ENCODE results near the gene KCNC2.
"Not testable (repeated sequence)": the region's sequence is repeated elsewhere in the genome, so short reads cannot be mapped to it uniquely, and the experiment has no call there.

Gene KCNC2

DNA sequence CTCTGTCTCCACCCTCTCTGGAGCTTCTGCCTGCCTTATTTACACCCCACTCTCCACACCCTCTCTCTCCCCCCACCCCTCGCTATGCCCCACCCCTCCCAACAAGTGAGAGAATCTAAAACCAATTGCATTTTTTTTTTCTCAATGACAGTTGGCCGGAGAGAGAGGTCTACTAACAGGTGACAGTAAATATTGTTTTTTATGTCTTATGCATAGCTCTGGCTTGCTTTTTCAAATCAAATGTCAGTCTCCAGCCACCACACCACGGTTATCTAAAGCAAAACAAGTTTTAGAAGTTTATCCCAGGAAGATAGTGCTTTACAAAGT, at the start of gene KCNC2:
TSS of gene KCNC2 (minus strand) at position 28 of the 327 bp plus-strand sequence.
- DNase-seq = no peak

DNA sequence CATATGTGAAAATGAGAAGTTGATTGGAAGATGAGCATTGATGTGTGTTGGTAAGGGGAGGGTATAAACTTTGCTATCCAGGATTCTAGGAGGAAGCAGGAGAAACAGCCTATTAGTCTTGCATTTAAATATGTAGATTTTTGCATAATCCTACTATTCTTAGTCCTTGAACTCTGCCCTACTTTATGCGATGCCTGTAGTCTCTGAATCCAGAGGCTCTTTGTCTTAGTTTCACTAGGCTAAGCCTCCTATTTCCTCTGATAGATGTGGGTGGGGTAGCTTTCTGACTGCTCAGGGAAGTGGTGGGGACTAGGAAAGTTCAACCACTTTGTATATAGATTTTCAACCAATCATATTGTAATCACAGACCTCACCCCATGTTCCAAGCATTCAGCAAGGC, 49.5 kb upstream of the KCNC2 start:
- no peak for DNase-seq

DNA sequence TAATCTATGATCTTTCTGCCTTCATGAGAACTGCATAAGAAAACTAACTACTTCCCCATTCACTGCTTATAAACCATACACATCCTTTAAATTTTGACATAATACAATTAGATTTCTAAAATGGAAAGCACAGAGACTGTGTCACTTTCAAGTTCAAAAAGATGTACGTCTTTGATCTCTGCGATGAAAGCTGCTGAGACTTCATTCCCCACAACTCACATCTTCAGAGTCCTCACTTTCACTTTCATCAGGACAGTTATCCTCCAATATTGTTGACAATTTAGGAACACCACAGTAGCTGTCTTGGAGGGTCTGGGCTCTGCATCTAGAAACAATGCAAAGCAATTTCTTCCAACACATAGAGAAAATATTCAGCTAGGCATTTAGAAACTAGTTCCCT, 47.9 kb upstream of the KCNC2 start:
- no peak for DNase-seq

DNA sequence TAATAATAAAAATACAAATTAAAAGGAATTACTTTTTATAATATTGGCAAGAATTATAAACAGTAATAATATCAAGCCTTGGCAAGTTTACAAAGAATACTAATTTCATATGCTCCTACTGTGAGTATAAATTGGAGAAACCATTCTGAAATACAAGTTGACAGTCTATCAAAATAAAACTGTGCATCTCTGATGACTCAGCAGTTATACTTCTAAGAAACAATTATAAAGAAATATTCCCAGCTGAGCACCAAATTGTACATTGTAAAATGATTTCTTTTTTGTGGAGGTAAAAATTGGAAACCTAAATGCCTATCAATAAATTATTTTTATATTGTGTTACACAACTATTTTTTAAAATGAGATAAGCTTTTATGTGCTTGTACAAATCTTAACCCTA, 35.5 kb upstream of the KCNC2 start:
- DNase-seq = no peak

DNA sequence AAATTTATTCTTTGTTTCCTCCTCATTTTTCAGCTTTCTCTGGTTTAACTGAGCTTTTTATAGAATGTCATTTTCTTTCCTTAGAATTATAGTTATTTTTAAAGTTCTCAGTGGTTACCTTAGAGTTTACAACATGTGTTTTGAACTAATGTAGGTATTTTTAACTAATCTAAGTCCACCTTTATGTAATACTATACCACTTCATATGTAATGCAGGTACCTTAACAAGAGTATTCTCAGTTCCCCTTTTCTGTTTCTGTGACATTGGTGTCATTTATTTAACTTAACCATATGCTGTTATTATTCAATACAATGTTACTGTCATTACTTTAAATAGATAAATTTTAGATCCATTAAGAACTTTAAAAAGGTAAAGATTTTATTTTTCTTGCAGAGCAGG, 30.3 kb upstream of the KCNC2 start:
- no peak for DNase-seq

DNA sequence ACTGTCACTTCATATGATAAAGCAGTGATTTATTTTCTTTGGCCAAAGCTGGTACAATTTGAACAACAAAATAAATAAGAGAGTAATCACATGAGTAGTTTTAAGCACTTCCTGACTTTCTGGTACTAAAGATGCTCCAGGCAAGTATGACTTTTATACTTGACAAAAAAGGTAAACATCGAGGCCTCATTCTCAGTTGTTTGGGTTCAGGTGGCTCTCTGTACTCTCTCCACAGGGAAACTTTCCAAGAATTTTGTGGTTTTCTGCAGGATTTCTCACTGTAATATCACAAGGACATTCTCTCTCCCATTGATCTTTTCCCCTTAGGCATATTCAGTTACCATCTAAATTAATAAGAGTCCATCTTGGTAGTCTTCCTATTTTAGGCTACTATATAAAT, 26.6 kb upstream of the KCNC2 start:
- no peak for DNase-seq

DNA sequence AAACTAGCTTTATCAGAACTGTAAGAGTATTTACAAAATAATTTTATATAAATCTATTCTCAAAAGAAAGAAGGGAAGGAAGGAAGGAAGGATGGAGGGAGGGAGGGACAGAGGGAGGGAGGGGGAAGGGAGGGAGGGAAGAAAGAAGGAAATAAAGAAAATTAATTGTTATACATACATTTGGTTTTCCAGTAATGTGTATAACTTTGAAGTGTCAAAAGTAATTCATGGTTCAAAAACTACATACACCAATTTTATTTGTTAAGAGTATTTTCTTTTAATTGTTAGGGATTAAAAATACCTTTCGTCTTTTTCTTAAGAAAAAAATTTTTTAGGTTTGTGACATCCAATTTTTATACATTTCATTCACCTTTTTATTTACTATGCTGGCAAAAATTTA, 17.5 kb upstream of the KCNC2 start:
- DNase-seq = no peak

DNA sequence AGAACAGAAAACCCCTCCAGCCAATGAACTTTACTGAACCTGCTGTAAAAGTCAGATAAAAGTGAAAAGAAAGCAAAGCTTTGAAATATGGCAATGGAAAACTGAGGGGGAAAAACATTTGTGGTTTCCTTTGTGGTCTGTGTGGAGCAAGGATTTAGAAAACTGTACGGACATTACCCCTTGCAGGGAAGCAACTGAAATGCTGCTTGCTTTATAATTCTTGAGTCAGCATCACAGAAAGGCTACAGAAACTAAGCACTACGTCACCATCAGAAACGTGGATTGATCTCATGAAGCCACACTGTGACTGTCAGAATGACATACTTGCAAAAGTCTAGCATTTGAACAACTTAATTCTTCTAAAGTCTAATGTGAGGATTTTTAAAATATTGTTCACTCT, 2.4 kb upstream of the KCNC2 start:
- DNase-seq = no peak

DNA sequence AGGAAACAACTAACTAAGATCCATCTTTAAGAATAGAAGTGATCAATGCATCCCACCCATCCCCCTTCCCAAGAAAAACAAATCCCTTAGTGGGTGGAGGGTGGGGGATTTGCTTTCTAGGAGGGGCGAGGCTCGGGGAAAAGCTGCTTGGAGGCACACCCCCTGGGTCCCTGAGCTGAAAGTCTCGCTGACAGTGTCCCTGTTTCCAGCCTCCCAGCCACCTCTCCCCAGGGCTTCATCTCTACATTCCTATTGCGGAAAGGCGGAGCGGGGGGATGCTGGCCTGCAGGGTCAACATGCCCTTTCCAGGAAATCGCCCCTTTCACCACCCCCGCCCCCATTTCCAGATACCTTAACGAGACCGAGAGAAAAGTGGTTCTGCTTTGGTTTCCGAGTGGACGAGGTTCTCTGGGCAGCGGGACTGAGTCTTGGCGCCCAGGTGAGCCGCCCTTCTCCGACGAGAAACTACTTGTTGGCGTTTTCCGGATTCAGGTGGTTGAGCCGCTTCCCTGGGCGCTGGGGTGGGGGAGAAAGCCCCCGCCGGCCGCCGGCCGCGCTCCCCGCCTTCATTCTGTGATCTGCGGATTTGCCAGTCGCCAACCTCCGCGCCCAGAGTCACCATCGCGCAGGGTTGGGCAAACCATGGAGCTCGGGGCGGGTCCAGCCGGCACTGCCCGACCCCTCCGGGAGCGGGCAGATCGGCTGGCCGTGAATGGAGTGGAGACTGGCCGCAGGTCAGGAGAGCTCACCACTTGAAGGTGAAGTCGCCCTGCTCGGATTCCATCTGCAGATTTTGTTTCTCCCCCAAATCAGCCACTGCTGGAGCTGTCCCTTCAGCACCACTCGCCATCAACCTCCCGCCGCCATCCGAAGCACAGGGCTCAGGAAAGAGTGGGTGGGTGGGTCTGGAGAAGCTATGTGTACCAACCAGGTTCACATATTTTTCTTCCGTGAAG, 505 bp downstream of the KCNC2 start:
- no peak for DNase-seq

DNA sequence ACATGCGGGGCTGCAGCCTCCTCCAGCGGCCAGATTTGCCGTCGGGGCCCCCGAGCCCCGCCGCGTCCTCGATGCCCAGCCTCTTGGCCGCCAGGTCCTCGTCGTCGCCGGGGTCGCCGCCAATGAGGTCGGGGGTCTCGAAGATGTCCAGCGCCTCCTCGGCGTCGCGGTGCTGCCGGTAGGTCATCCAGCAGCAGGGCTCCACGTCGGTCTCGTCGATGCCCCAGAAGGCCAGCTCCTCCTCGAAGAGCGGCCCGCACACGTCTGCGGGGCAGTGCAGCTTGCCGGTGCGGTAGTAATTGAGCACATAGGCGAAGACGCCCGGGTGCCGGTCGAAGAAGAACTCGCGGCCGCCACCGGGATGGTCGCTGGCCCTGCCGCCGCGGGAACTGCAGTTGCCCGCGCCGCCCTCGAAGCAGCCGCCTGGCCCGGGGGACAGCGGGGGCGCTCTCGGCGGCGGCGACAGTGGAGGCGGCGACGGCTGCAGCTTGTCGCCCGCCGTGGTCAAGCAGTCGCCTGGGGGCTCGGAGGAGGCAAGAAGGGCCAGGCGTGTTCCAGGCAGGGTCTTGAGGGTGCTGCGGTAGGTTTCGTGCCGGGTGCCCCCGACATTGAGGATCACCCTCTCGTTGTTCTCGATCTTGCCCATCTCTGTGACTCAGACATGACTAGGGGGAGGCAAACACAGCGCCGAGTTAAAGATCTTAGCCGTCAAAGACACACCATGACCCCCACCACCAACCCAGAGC, 2.1 kb downstream of the KCNC2 start:
- DNase-seq = no peak

DNA sequence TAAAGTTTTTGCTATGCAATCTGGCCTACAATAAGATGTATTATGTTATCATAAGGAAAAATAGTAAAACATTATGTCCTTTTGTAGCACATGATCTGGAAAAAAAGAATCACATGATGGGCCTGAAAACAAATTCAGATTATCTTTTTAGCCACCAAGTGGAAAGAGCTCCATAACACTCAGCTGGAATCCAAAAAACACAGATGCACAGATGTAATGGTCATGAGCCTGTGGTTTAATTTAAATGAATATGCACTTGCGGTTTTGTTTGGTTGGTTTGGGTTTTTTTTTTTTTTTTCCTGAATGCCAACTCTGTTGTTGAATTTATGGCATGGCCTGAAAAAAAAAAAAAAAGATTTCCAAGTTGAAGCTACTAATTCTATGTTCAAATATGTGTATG, 4.1 kb downstream of the KCNC2 start:
- DNase-seq = no peak

DNA sequence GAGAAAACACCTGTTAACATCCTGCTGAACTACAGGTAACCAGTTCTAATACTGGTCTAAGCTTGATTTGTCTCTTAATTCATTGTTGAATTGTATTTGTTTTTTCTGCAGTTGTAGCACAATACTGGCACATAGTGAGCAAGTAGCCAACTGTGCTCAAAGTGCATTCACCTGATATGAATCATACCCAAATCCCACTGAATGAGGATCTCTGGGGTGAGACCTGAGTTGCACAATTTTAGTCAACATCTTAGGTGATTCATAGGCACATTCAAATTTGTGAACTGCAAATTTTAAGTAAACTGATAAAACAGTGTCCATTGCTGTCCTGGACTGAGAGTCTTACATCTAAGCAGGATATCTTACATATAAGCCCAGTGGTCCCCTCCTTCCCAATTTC, 12.8 kb downstream of the KCNC2 start:
- no peak for DNase-seq

DNA sequence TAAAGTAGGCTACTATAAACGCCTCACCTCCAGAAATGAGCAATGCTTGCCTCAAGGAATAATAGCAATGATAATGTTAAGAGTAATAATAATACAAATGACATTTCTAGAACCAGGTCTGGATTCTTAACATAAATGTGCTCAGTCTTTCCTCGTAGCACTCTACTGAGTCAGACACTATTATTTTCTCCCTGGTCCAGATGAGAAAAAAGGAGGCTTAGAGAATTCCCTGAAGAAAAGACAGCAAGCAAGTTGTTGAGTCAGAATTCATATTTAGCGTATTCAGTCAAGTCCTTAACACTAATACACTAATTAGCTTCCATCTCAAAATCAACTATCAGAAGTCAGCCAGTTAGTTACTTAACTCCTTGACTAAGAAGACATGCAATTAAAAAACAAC, 13.2 kb downstream of the KCNC2 start:
- DNase-seq = no peak

DNA sequence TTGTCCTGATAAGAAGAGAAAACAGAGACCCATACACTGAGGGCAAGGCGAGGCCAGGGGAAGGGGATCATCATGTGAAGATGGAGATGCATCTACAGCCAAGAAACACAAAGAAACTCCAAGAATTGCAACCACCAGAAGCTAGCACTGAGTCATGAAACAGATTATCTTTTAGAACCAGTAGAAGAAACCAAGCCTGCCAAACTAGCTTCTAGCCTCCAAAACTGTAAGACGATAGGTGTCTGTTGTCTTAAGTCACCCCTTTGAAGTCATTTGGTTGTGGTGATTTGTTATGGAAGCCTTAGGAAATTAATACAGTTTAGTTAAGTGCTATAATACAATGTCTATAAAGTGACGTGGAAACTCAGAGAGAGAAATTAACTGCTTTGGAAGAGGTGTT, 15.4 kb downstream of the KCNC2 start:
- DNase-seq = no peak

DNA sequence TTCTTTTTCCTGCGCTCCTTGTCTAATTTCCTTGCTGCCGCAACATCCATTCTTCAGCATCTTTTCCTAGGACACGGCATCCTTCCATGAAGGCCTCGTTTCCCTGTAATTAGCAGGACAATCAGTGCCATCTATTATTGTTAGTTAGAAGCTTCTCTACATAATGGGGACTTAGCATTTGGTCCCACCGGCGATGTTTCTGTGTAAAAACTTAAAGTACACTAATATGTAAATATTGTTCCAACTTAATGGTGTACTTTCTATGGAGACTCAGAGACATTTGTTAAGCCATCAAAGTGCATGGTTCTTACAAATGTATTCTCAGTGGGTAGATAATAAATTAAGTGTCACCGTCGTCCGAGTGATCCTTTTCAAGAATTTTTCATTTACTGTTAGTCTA, 17.4 kb downstream of the KCNC2 start:
- no peak for DNase-seq

DNA sequence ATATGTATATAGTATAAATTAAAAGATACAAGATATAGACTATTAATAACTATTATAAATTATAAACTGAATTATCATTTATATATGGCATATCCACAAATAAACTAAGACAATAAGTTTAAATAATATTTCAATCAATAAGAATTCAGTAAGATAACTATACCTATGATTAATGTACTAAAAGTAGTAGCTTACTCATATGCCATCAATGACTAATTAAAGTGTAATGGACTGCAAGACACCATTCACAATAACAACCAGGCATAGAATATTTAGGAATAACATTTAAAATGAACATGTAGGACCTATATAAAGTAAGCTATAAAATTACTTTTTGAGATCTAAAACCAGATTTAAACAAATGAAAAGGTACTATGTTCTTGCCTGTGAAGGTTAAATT, 18.8 kb downstream of the KCNC2 start:
- no peak for DNase-seq

DNA sequence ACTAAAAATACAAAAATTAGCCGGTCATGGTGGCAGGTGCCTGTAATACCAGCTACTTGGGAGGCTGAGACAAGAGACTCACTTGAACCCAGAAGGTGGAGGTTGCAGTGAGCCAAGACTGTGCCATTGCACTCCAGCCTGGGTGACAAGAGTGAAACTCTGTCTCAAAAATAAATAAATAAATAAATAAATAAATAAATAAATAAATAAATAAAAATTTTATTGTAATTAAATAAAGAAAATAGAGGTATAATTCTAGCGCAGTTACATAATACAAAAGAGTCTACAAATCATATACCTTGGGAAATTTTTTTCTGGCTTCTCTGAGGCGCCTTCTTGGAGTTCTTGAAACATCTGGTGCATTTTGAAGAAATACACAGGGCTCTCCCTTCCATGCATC, 23.8 kb downstream of the KCNC2 start:
- not testable (repeated sequence) for DNase-seq

DNA sequence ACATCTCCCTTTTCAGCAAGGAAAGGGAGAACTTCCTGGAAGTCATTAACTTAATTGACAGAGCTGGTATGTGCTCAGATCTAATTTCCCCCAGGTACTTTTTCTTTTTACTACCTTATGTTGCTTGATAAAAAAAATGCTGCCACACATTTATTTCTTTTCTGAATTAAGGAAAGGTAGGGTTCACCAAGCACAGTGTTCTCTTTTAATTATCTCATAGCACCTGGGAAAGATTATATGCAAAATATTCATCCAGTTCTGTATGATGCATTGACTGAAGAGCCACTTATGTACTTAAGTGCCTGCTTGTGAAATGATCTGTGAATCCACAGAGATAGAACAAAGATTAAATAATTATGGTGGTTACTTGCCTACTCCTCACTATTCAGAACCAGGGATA, 25.1 kb downstream of the KCNC2 start:
- DNase-seq = no peak

DNA sequence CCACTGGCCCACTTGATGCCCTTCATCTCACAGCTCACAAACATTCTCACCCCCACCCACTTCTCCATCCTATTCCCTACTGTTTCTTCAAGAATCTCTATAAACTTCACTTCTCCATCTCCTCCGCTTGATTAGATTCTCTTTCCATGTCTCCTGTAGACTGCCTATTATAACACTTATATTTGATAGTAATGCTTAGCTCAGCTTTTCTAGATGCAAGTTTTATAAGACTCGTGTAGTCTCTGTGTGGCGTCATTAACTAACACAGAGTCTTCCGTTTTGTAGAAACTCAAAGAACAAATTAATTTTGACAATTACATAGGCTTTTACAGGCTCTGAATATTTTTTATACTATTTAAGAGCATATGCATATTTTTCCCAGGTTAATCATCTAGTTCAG, 25.7 kb downstream of the KCNC2 start:
- DNase-seq = no peak

DNA sequence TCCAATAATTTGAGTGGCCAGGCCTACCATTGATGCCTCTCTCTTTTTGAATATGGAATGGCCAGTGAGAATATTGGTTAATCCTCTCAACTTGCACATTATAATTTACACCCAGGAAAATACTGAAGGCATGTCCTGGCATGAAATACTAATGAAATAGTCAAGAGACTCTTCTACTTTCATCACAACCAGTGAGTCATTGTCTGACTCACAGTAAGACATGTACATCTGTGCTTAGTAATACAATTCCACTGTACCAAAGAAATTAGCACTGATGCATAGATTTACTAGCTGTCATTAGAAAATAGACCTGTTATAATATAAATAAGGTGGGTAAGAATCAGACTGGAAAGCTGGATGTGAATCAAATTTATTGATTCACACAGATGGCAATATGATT, 31.6 kb downstream of the KCNC2 start:
- peak; percentile 29 to 35 for DNase-seq

DNA sequence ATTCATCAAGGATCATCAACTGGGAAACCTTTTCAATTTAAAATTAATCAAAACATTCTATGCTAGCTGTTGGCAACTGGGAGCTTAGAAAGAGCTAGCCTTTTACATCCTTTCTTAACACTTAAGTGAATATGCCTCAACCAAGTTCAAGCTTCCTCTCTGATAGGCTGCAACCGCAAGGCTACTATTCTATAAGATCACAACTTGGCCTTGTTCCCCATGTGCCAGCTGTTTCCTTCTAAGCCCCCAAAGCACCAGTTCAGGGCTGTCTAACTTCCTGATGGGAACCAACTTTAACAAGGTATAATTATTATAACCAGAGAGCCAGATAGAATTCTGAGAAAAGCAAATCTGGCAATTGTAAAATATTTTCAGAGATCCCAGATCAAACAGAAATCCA, 37.0 kb downstream of the KCNC2 start:
- DNase-seq = no peak

DNA sequence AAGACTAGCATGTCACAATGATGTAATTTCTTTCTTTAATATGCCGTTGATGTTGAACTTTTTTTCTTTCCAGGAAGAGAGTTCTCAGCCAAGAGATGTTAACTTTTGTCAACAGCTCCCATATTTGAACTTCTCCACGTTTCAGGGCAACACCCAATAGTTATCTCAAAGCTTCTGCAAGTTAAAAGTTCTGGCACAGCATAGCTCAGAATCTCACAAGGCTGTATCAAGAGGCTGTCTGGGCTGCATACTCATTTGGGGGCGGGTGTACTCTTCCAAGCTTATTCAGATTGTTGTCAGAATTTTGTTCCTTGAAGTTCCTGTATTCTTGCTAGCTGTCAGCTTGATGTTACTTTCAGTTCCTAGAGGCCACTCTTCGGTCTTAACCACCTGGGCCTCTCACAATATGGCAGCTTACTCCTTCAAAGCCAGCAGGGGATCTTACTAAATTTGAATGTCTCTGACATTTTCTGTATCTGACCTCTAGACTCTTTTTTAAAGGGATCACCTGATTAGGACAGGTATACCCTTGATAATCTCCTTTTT, 38.9 kb downstream of the KCNC2 start:
- DNase-seq = no peak

DNA sequence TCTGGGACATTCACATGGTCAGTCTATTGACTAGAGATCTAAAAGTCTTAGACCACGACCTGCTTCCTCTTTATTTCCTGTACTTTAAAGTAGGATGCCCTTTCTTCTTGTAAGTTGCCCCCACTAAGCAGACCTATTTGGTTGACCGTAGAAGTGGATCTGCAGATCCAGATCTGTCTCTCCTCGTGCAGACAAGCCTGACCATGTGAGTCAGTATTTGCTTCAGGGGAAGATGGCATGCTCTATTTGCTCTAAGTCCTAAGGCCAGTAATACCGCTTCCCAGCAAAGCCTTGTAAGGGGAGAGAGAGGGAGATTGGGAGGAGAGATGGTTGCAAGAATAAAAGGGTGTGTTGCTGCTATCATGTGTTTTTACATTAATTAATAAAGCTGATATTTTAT, 46.8 kb downstream of the KCNC2 start:
- no peak for DNase-seq

DNA sequence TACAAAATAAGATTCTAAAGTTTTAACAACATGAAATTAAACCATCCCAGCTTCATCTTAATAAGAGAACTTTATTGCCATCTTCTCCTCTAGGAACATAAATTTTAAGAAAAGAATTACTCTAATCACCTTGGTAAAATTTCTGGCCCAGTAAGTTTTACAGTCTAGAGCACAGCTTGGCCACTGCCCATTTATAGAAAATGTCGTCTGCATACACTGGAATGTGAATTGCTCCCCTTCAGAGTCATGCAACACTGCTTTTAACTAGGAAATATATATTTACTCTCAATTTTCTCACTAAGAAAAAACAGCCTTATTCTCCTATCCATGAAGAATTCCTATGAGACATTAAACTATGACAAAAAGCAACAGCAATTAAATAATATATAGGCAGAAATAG, 48.2 kb downstream of the KCNC2 start:
- DNase-seq = no peak
